LHCN-M2 (cell line): Measurements from ENCODE around the gene PLCD4. TPM values are rescaled to one million over a fixed set of nuclear protein-coding genes. Genes with fewer than 3 reads are reported as not detected.

Experiments used
- DNase-seq: peaks from one replicate; pipeline ENCODE4 v3.0.0-alpha.2; 2012; ENCODE audit warnings: low read depth
- total RNA-seq: library from RNA; depleted of rRNA; stranded (reverse); fragments of >200 nt; gene quantifications from 2 replicates; pipeline ENCODE4 v1.2.3, GENCODE V29; 2014

The PLCD4 gene
- total RNA-seq, 1 experiment from 2014 or later: 6.6 TPM

GRCh38 chr2:218621007-218621406 is 13.3 kb downstream of the PLCD4 start:
- DNase-seq: no peak

- no peak for DNase-seq
Measured at GRCh38 chr2:218622606-218623365, 15.1 kb downstream of the PLCD4 start.

- no peak for DNase-seq
Measured at GRCh38 chr2:218623366-218623705, 15.6 kb downstream of the PLCD4 start.

GRCh38 chr2:218626369-218626768 is 18.7 kb downstream of the PLCD4 start:
- DNase-seq: no peak

- no peak for DNase-seq
Measured at GRCh38 chr2:218627939-218628338, 20.2 kb downstream of the PLCD4 start.

GRCh38 chr2:218631837-218632236 is 24.1 kb downstream of the PLCD4 start:
- peak; percentile 27 for DNase-seq

GRCh38 chr2:218635719-218636118 is 28.0 kb downstream of the PLCD4 start:
- no peak for DNase-seq

GRCh38 chr2:218638372-218638771 is 30.7 kb downstream of the PLCD4 start:
- DNase-seq: no peak

GRCh38 chr2:218642121-218642656 is 34.5 kb downstream of the PLCD4 start:
- DNase-seq: no peak

GRCh38 chr2:218642786-218643185 is 35.1 kb downstream of the PLCD4 start:
- no peak for DNase-seq

- DNase-seq: no peak
Measured at GRCh38 chr2:218643751-218644310, 36.1 kb downstream of the PLCD4 start.

- no peak for DNase-seq
Measured at GRCh38 chr2:218644721-218645120, 37.0 kb downstream of the PLCD4 start.

GRCh38 chr2:218645126-218645525 is 37.4 kb downstream of the PLCD4 start:
- peak; percentile 7 for DNase-seq

- DNase-seq: peak; percentile 52
Measured at GRCh38 chr2:218648088-218648786, 40.5 kb downstream of the PLCD4 start.

GRCh38 chr2:218648787-218649100 is 41.0 kb downstream of the PLCD4 start:
- DNase-seq: no peak

GRCh38 chr2:218655751-218656150 is 48.1 kb downstream of the PLCD4 start:
- DNase-seq: no peak

- peak; percentile 40 for DNase-seq
Measured at GRCh38 chr2:218658671-218659257, 51.1 kb downstream of the PLCD4 start.

GRCh38 chr2:218659258-218659987 is 51.7 kb downstream of the PLCD4 start, which contains the start of the genes BCS1L and ZNF142:
Gene BCS1L (plus strand): TSS chr2:218659683. CDS start chr2:218660988, 1,305 bp downstream.
Gene ZNF142 (minus strand): TSS chr2:218659623. CDS start chr2:218656429, 3,194 bp downstream.
- peak; percentile 90 for DNase-seq

- DNase-seq: no peak
Measured at GRCh38 chr2:218659988-218660358, 52.3 kb downstream of the PLCD4 start.

- no peak for DNase-seq
Measured at GRCh38 chr2:218662377-218662776, 54.7 kb downstream of the PLCD4 start.

GRCh38 chr2:218662827-218663226 is 55.1 kb downstream of the PLCD4 start:
- no peak for DNase-seq
